NCI-H345 treated with DMSO at 0.1 percent for 48 hours (cell line): ENCODE results near the gene CLEC16A.

Experiments
- DNase-seq: peaks from one replicate; lab custom pipeline; 2025; ENCODE audit not compliant: unreplicated experiment; lab: John Stamatoyannopoulos, UW

The CLEC16A gene

DNA sequence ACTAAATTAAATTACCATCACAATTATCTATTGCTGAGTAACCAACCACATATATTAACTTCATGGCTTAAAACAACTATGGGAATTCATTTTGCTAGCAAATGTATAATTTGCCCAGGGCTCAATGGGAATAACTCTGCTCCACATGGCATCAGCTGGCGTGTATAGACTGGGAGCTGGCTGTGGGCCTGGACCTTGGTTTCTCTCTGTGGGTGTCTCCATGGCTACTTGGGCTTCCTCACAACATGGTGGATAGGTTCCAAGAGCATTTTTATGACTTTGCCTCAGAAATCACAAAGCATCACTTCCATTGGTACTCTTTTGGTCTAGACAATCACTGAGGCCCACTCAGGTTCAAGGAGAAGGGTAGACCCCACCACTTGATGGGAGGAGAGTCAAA is 166.8 kb downstream of the CLEC16A start:
- no peak for DNase-seq

DNA sequence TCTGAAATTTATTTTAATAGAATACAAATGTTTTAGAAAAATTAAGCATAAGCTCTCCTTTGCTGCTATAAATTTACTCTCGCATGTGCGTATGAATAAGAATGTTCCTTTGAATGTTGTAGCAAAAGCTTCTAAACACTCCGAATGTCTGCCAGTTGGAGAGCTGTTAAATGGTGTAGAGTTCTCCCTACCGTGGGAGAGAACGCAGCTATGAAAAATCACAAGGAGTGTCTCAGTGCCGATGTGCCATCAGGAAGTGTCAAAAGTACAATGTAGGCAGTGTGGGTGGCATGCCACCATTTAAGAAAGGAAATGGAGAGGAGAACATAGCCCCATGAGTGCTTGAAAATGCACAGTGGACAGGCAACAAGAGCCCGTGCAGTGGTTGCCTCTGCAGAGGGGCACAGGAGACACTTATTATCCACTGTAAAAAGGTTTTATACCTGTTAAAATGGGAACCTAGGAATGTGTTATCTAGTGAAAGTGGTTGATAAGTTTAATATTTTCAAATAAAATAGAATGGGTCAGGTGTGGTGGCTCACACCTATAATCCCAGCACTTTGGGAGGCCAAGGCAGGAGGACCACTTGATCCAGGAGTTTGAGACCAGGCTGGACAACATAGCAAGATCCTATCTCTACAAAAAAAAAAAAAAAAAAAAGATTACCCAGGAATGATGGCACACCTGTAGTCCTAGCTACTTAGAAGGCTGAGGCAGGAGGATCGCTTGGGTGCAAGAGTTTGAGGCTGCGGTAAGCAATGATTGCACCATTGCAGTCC is 167.7 kb downstream of the CLEC16A start:
- DNase-seq = no peak

DNA sequence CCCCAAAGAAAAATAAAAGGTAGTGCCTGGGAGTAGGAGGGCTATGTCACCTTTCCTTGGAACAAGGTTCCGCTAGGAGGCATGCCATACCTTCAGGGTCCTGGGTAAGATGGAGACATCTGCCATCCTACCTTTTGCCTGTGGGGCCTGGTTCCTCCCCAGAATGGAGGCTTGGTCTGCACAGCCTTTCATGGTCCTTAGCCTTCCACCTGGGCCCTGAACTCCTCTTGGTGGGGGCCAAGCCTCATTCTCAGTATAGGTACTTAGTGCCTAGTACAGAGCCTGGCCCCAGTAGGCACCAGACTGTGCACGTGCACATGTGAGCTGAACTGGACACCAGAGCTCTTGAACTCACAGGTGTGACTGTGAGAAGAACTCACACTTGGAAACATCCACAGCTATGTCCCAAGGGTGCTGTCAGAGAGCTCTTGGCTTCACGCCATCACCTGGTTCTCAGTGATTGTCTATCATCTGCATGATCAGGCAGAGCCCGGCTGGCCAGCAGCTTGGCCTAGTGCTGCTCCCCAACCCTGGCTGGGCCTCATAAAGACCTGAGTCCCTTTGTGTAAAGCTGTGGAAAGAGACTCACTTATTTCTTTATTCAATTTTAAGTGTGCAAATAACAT is 168.5 kb downstream of the CLEC16A start:
- DNase-seq = peak; percentile 37

DNA sequence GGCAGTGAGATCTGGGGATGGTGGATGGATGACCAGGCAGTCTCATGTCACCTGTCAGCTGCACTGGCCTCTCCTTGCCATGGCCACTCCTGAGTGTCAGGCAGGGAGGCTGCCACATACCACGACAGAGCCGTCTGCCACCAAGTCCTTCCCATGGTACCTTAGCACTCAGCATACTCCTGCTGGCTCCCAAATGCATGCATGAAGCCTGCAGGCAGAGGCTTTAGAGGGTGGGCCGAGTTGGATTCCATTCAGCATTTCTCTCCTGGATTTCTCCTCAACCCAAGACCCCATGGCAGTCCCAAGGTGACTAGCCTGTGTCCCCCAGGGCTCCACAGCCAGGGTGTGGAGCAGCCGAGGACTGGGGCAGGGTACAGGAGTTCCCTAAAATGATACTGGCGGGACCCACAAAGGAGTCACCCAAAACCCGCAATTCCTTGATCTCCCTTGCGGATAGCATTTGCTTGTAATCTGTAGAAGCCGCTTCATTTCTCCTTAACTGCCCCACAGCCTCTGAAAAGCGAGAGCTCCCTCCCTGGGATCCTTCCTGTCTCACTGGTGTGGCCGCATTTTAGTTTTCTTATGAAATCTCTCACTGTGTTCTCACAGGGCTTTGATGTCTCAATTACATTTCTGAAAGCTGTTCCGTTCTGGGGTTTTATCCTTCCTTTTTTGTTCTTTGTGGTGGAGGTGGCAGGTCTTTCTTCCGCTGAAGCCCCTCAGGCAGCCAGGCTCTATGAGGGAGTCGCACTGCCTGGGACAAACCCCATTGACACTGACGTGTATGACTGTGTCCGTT is 170.2 kb downstream of the CLEC16A start:
- DNase-seq = no peak

DNA sequence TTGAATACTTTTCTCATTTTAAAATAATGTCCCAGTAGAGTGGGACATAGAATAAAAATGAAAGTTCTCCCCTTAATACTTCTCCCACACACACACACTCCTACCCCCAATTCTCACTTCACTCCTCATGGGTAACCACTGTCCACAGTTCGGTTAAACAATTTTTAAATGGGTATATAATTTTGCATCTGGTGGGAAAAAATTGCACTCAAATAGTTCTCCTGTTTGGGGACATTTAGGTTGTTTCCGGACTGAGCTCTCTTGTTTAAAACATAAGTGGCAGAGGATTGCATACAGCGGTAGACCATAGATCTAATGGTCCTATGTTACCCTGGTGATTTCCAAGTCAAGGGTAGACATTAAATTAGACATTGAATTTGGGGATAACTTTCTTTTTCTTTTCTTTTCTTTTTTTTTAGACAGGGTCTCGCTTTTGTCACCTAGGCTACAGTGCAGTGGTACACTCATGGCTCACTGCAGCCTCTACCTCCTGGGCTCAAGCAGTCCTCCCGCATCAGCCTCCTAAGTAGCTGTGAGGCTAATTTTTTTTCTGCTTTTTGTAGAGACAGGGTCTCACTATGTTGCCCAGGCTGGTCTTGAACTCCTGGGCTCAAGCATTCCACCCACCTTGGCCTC is 173.3 kb downstream of the CLEC16A start:
- no peak for DNase-seq

DNA sequence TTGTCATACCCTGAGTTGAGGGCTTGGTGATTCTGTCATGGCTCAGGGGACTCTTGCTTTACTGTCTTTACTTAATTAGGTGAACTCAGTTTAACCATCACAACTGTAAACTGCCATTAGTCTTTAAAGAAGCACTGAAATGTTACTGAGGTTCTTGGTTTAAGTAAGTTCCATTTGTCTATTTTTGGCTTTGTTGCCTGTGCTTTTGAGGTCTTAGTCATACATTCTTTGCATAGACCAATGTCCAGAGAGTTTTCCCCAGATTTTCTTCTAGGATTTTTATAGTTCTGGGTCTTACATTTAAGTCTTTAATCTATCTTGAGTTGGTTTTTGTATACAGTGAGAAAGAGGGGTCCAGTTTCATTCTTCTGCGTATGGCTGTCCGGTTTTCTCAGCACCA is 174.1 kb downstream of the CLEC16A start:
- DNase-seq = no peak

DNA sequence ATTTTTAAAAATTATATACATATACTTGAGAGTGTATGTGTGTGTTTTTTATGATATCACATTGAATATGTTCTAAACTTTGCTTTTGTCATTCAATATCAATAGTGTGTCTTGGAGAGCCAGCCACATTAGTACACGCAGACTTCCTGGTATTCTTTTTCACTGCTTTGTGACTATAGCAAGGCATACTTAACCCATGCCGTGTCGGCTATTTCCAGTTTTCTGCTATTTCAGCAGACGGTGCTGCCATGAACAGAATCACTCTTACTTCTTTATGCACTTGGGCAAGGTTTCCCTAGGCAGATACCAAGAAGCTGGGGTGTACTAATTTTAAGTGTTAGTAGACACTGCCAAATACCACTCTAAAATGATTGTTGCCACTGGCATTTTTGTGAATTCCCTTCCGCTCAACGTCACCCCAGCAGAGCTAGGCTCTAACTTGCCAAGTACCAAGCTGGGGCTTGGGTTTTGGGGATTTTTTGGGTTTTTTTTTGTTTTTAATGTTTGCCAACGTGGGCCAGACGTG is 176.8 kb downstream of the CLEC16A start:
- no peak for DNase-seq

DNA sequence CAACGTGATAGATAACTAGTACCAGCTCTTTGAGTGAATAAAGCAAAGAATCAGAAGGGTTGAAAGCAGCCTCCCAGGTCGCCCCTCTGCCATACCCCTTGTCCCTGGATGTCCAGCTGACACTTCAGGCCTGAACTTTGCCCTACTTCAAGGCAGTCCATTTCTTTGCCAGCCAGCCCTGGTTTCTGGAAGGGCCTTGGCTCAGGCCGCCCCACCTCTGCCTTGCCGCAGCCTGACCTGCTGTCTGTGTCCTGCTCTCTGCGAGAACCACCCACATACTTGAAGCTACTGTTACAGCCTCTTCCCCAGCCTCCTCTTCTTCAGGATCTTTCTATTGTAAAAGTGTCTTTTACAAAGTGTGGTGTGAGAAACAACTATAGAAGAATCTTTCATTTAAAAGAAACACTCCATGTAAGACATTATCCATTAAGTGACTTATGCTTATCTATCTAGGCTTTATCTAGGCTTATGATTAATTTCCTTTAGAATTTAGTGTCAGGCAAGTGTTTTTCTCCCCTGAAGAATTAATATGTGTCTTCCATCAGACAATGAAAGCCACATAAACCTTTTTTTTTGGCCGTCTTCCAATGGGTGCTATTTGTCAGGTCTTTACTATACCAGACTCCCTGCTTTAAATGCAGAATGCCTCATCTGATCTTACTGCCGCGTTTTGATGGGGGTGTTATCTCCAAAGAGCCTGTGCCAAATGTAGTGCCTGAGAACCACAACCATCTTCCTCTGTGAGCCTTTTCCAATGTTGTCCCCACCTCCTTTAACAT is 177.7 kb downstream of the CLEC16A start:
- DNase-seq = no peak

DNA sequence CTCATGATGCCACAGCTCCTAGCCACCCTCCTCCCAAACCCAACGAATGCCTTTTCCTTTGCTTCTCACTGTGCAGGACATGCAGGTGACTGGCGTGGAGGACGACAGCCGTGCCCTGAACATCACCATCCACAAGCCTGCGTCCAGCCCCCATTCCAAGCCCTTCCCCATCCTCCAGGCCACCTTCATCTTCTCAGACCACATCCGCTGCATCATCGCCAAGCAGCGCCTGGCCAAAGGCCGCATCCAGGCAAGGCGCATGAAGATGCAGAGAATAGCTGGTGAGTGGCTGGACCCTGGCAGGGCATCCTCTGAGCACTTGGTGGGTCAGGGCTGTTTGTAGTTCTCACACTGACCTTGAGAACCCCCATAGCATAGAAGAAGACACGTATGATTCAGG is 179.3 kb downstream of the CLEC16A start:
- no peak for DNase-seq

DNA sequence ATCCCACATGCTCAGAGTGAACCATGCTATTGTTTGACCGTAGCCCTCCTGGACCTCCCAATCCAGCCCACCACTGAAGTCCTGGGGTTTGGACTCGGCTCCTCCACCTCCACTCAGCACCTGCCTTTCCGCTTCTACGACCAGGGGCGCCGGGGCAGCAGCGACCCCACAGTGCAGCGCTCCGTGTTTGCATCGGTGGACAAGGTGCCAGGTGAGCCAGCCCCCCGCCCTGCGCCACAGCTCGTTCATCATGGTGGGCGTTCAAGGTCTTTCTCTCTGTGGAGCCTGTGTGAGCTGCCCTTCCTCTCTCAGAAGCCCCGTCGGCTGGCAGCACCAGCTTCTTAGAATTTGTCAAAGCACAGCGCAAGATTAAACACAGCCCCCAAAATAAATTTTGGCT is 181.6 kb downstream of the CLEC16A start:
- DNase-seq = no peak

DNA sequence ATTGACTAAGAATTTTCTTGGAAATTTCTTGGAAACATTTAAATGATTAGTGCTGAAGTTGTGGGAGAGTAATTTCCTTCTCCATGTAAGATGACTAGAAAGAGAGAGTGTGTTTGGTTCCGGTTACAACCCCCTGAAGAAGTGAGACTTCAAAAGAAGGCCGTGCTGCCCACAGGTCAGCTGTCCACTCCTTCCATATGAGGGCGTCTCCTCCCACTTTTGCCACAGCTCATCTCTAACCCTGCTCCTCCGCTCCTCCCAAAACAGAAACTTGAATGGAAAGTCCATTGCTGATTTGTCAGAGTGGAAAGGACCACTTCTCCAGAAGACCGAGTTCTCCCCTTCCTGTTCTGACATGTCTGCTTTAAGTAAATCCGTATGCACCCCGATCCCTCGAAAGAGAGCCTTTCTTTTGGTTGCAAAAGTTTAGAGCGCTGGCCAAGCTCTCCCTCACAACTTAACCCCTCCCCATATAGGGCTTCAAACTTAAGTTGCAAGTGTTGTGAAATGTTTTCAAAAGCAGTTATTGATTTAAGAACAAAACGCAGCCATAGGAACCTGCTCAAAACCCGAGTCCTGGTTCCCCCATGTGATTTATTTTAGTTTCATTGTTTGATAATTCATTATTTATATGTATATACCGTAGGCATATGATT is 182.2 kb downstream of the CLEC16A start:
- no peak for DNase-seq

DNA sequence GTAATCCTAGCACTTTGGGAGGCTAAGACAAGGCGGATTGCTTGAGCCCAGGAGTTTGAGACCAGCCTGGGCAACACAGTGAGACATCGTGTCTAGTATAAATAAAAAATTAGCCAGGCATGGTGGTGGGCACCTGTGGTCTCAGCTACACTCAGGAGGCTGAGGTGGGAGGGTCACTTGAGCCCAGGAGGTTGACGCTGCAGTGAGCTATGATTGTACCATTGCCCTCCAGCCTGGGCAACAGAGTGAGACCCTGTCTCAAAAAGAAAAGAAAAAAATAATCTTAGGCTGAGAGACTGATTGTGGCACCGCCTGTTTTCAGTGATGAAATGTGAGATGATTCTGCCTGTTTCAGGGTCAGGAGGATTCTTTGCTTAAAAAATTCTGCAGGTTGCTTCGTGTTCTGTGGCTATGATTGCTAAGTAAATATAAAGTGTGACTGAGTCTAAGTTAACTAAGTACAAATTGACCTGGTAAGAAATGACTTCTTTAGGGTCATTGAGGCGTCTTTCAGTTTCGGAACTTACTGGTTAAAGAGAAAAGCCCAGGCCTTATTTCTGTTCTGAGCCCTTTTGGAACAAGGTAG is 183.3 kb downstream of the CLEC16A start:
- no peak for DNase-seq

DNA sequence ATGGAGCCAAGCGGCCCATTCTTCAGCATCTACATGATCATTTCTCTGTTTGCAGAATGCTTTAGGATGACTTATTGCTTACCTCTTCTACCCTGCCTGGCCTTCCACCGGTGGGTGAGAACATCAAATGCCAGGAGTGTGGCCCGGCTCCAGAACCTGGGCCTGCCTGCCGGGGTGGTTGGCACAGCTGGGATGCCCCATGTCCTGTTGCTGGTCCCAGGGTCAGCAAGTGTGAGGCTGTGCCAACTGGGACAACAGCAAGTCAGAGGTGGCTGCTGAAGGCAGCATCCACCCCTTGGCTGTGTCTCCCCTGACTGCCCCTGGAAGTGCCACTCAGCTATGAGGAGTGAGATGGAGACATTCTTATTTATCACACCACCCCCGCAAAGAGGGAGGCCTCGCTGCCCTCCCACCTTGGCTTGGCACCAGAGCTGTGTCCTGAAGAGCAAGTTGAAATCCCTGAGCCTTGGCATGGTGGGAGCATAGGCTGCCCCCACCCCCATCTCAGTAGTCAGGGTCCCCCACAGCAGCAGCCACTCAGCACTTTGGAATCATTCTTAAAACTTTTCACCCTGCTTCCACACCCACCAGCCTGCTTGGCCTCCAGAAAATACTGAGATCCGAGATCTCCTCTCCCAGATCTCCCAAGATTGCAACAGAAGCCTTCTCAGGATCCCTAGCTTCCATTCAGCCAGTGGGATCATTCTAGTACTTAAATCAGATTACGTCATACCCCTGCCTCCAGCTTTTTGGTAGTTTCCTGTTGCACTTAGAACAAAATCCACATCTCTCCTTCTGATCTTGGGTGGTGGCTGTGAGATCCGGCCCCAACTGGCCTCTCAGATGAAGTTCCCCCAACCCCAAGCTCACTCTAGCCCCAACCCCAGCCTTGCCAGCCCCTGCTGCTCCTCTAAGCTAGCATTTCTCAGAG is 184.1 kb downstream of the CLEC16A start:
- no peak for DNase-seq

DNA sequence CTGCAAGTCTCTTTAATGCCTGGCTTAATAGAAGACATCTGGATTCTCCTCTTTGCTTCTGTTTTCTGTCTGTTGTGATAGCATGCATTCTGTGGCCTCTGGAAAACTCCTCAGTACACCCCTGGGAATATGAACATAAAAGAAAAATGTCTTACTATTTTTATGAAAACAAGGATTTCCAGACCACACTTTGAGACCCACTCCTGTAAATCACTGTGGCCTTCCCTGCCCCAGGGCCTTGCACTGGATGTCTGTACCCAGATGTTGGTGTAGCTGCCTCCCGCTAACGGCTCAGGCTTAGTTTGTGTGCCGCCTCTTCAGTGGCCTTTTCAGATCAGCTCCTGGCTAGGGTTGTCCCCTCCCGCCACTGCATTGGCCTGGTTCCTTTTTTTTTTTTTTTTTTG is 185.0 kb downstream of the CLEC16A start:
- no peak for DNase-seq

DNA sequence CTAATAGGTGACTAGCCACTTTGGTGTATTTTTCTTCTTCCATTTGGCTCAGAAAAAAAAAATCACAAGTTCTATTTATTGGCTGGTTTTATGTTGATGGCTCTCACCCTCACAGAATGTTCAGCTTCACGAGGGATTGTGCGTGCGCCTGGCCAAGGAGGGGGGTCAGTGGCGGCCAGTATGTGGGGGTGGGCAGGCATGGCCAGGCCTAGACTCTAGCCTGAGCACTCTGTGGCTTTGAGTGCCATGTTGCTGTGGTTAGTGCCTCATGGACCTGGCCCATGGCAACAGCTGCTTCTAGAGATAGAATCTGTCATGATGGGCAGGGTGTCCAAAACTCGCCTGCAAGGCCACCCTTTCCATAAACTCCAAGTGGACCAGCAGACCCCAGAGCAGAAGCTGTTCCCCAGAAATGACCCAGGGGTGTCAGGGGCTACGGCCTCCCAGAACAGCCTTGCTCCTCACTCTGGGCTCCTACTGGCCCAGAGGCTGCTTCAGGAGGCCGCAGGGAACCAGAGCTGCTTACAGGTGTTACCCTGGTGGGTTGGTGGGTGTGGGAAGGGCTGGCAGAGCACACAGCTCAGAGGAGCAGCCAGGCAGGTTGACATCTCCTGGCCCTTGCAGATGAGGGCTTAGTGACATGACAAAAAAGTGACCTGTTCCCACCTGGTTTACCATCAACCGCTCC is 186.8 kb downstream of the CLEC16A start:
- DNase-seq = no peak

DNA sequence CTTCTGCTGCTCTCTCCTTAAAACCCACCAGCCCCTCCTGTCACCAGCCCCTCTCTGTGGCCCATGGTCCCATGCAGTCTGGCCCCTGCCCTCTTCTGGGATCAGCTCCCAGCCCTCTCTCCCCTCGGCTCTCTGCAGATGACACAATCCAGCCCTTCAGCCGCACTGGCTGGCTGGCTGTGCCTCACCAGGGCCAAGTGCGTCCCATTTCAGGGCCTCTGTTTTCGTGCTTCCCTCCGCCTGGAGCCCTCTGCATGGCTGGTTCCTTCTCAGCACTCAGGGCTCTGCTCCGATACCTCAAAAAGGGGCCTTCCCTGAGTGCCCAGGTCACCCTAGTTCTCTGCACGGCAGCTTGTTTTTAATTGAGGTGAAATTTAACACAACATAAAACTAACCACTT is 187.3 kb downstream of the CLEC16A start:
- no peak for DNase-seq

DNA sequence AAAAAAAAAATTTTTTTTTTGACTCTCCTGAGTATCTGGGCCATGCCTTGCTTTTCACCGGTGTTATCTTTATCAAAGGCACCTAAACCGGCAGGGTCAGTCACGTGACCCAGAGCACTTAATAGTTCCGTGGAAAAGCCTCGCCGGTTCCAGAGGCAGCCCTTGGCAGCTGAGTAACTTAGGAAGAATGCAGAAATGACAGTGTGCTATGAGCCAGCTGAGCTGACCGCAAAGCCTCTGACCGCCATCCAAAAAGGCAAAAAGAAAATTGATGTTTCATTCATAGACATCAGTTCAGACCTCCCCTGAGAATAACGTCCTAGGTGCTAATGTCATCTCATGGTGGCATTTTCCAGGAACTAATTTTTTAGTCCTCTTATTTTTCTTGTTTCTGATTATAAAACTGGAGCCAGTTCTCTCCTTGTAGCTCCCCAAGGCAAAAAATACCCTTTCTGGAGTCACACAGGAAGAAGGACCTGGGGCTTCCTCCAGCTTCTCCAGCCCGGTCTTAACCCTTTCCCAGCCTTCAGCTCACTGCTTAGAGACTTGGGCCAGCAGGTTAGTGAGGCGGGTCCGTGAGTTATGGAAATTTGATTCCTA is 189.1 kb downstream of the CLEC16A start:
- DNase-seq = no peak
